Stimulated activated naive CD4-positive, alpha-beta T cell treated with Interleukin-2 at 50 U/mL for 16 hours (primary cell): ENCODE results near the gene KCNK17.

ENCODE experiments used
- DNase-seq: peaks from one replicate; lab custom pipeline; 2025; lab: John Stamatoyannopoulos, UW

Gene KCNK17

GRCh38 chr6:39338397-39338796, 24.2 kb upstream of the KCNK17 start:
- DNase-seq, result no peak

GRCh38 chr6:39335780-39336545, 21.7 kb upstream of the KCNK17 start:
- DNase-seq, result no peak

GRCh38 chr6:39333644-39334438, 19.6 kb upstream of the KCNK17 start:
- no peak for DNase-seq

GRCh38 chr6:39330476-39330875, 16.3 kb upstream of the KCNK17 start:
- DNase-seq, result no peak

DNA sequence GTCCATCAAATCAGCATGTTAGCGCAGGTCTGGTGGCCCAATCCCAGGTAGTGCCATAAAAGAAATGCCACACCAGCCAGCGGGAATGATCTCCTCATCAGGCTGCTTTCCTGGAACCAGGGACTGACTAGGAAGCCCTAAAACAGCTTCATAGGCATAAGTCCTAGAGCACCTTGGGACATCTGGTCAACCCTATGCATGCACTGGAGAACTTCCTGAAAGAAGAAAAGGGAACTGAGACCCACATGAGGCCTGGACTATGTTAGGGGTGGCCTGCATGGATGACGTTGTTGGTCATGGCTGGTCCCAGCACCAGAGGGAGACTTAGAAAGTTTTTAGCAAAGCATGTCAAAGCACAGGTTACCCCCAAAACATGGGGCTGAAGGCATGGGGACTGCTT, 15.8 kb upstream of the KCNK17 start:
- no peak for DNase-seq

DNA sequence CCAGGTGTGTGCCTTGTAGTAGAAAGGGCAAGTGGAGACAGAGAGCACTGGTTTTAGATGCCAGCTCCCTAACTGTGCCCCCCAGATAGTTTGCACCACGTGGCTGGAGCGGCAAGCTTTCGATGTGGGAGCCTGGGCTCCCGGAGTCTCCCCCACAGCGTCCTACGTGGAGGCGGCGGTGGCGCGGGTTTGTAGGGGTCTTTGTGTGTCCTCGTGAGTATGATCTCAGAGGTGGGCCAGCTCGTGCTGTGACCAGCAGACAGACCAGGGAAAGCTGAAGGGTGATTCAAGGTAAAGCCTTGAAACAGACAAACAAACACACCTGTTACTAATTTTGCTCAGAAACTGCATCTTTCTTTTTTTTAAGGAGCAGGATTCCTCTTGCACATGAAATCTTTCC, 13.8 kb upstream of the KCNK17 start:
- no peak for DNase-seq

- DNase-seq, result no peak
Measured at GRCh38 chr6:39327507-39327906, 13.3 kb upstream of the KCNK17 start.

DNA sequence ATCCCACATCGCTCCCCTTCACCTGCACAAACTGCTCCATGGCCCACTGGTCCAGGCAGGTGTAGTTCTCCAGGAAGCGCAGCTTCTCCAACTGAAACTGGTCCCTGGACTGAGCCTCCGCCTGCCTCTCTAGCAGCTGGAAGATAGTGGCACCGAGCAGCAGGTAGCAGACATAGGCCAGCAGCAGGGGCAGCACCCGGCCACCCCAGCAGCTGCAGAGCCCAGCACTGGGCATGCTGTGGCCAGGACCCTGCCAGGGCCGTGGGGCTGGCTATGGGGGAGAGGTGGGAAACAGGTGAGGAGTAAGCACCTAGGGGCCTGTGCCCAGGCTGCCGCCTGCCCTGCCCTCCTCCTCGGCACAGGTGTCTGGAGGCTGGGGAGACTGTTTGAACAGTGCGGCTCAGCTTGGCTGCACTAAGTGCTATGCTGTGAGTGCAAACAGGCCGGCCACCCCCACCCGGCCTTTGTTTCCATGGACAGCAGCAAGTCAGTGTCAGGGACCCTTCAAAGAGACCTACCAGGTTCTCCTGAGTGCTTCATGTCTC, 8.2 kb upstream of the KCNK17 start, which contains the start of gene KCNK16:
Gene KCNK16 (minus strand): TSS at position 397 of the 545 bp plus-strand sequence. CDS start 162 bp downstream, at position 235.
- no peak for DNase-seq

GRCh38 chr6:39321761-39322160, 7.5 kb upstream of the KCNK17 start:
- no peak for DNase-seq

- DNase-seq, result no peak
Measured at GRCh38 chr6:39320363-39320984, 6.3 kb upstream of the KCNK17 start.

DNA sequence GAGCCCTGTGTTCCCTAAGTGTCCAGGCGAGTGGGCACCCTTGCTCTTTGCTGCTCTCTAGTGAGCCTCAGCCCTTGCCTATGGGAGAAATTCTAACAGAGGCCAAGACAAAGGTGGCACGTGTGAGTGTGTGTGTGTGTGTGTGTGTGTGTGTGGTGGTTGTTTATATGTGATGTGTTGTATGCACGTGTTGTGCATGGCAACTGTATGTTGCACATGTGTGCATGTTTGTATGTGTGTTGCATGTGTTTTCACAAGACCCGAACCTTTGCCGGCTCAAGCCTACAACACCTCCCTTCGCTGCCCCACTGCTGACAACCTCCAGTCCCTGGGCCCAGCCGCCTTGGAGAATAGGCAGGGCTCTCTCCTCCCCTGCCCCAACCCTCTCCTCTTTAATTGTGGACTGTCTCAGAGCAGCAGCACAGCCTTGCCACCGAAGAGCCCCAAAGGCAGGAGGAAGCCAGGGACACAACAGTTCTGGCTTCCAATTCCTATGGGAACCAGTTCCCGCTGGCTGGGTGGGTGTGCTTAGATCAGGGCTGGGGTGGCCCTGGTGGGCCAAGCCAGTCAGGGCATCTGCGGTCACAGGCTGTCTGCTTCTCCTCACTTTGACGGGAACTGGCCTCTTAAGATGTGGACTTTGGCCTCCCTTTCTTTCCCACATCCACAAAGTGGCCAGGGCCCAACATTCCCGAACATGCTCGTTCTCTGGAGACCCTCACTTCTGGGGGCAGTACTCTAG, 5.6 kb upstream of the KCNK17 start:
- DNase-seq, result no peak

DNA sequence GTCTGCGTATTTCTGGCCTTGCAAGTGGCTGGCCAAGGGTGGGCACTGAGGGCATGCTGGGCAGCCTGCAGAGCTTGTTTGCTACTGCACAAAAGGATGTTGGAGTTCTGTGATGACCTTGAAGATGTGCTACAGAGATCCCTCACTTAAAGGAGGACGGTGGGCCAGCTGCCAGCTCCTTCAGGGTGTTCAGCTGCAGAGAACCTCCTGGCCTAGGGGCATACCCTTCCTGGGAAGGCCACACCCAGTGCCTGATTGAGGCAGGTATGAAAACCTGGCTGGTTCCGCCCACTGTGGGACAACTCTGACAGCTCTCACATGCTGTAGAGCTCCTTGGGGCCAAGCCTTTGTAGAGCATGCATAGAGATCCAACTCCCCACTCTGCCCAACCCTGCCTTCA, 3.0 kb upstream of the KCNK17 start:
- DNase-seq, result no peak

- no peak for DNase-seq
Measured at GRCh38 chr6:39313526-39314272, 520 bp downstream of the KCNK17 start.

DNA sequence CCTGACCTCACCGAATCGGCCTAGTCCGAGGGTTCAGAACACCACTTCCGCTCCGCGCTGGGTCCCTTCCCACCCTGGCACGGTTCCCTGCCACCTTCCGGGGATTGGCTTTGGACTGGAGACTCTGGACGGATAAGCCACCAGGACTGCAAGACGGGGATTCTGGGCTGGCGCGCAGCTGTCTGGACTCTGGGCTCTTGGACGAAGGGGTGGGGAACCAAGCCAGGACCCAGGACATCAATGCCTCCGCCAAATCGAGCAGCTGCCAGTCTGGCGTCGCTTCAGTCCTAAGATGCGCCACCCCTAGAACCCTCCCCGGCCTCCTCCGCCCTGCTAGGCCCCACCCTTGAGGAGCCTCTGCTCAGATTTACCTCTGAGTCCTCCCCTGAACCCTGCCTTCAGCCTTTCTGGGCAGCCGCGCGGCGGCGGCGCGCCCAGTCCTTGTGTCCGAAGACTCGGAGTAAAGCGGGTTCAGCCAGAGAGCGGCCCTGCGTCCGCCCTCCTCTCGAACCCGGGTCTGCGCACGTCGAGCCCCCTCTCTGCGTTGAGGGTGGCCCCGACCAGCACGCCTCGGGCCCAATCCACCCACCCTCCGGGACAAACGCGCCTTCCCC, 1.2 kb downstream of the KCNK17 start:
- no peak for DNase-seq

GRCh38 chr6:39310542-39310941, 3.7 kb downstream of the KCNK17 start:
- no peak for DNase-seq

DNA sequence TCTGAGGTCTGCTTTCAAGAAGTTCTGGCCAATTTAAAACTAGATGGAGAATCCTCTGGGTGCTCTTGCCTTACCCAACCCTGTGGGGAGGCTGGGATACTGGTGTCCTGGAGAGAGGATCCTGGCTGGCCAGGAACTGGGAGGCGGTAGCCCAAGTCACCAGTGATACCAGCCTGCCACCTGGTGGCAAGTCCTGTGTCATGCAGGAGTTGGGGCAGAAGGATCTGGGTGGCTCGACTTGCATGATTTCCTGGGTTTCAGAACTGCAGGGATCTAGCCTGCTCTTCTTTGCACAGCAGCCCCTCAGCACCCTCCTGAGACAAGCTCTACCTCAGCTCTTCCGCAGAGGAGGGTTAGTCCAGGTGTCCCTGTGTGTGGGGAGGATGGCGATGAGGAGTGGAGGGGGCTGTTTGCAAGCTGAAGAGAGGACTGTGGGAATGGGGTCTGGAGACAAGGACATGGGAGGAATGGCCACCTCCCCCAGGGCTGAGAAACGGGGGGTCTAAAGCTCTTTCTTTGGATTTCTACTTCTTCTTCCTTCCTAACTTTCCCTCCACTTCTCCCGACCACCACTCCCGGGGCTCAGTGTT, 4.2 kb downstream of the KCNK17 start:
- DNase-seq, result peak; percentile 17

DNA sequence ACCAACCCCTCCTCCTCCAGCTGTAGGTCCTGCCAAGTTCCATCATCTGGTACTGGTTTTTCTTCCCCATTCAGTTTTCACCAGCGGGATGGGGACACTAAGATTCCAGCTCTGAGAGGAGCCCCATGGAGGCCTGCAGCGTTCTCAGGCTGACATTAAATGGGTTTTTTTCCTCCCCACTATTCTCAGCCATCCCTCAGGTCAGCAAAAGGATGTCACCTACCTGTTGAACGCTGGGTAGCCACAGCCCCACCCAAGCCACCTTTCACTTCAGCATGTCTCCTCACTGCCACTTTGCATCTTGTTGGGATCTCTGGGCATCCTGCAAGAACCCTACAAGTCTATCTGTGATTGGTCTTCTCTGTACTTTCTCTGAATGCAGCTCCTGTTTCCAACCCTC, 6.8 kb downstream of the KCNK17 start:
- DNase-seq, result no peak

GRCh38 chr6:39304951-39305350, 9.3 kb downstream of the KCNK17 start:
- no peak for DNase-seq

GRCh38 chr6:39303425-39304153, 10.6 kb downstream of the KCNK17 start:
- DNase-seq, result no peak
